Left forelimb (tissue), 1 donor: ENCODE data around the gene MISP.
"Not testable (repeated sequence)": the region's sequence is repeated elsewhere in the genome, so short reads cannot be mapped to it uniquely, and the experiment has no call there.

Source experiments
- DNase-seq: peaks from one replicate; pipeline ENCODE4 v3.0.0-alpha.2; 2018; ENCODE audit warnings: low spot score

MISP gene

GRCh38 chr19:750640-751423 lies at the start of gene MISP:
MISP (plus strand) TSS chr19:751112; CDS start chr19:756947, 5,835 bp downstream.
- DNase-seq, result no peak

GRCh38 chr19:702847-703246 lies 48.1 kb upstream of the MISP start:
- DNase-seq, result not testable (repeated sequence)

- no peak for DNase-seq
These were observed 47.6 kb upstream of the MISP start for GRCh38 chr19:703329-703650.

- peak; percentile 75 for DNase-seq
These were observed 47.1 kb upstream of the MISP start for GRCh38 chr19:703651-704446.

GRCh38 chr19:704447-704741 lies 46.5 kb upstream of the MISP start:
- no peak for DNase-seq

- DNase-seq, result no peak
These were observed 42.5 kb upstream of the MISP start, which contains the start of gene PALM for GRCh38 chr19:708154-709143. PALM (plus strand) TSS chr19:708935; CDS start chr19:709147, 212 bp downstream.

GRCh38 chr19:709196-709964 lies 41.5 kb upstream of the MISP start:
- DNase-seq, result no peak

GRCh38 chr19:709965-710571 lies 40.8 kb upstream of the MISP start:
- no peak for DNase-seq

- no peak for DNase-seq
These were observed 40.1 kb upstream of the MISP start for GRCh38 chr19:710767-711166.

GRCh38 chr19:711254-711653 lies 39.7 kb upstream of the MISP start:
- DNase-seq, result no peak

- DNase-seq, result no peak
These were observed 35.6 kb upstream of the MISP start for GRCh38 chr19:715347-715746.

- DNase-seq, result no peak
These were observed 32.5 kb upstream of the MISP start for GRCh38 chr19:718251-718951.

GRCh38 chr19:718991-719512 lies 31.9 kb upstream of the MISP start:
- peak; percentile 80 for DNase-seq

- peak; percentile 77 for DNase-seq
These were observed 31.1 kb upstream of the MISP start for GRCh38 chr19:719636-720344.

- no peak for DNase-seq
These were observed 30.4 kb upstream of the MISP start for GRCh38 chr19:720345-721160.

GRCh38 chr19:722553-723101 lies 28.3 kb upstream of the MISP start:
- DNase-seq, result no peak

GRCh38 chr19:723247-723646 lies 27.7 kb upstream of the MISP start:
- DNase-seq, result no peak

- DNase-seq, result no peak
These were observed 27.2 kb upstream of the MISP start for GRCh38 chr19:723714-724113.
